GM23338 (cell line): ENCODE measurements around the gene GTSE1. TPM values are rescaled to one million over a fixed set of nuclear protein-coding genes. Genes with fewer than 3 reads are reported as not detected.

Experiments used
- ATAC-seq: fragments of 200-7000 bp; cut with Tn5 transposase; 3 replicates; pipeline ENCODE4 v1.9.1; 2020
- DNase-seq: peaks from one replicate; pipeline ENCODE4 v3.0.0-alpha.2; 2015; ENCODE audit warnings: low spot score
- H2AFZ ChIP-seq: fragments of 200-600 bp; sonication (generic); 2 replicates; pipeline ENCODE4 v1.8.0; 2016; ENCODE audit warnings: antibody characterized with exemption, mild to moderate bottlenecking, moderate library complexity
- H3F3A ChIP-seq: fragments of 200-600 bp; sonication (generic); replicated peaks from 2 replicates; pipeline ENCODE4 v1.8.0; 2017; ENCODE audit warnings: antibody characterized with exemption, mixed run types, low read depth
- H3K27ac ChIP-seq: fragments of 200-600 bp; sonication (generic); 2 replicates; pipeline ENCODE4 v1.6.1; 2016; ENCODE audit warnings: low read depth
- H3K27me3 ChIP-seq: fragments of 200-600 bp; sonication (generic); 2 replicates; pipeline ENCODE4 v1.8.0; 2016; ENCODE audit warnings: mild to moderate bottlenecking, mixed run types, moderate library complexity; ENCODE audit not compliant: insufficient read depth
- H3K36me3 ChIP-seq: fragments of 200-600 bp; sonication (generic); 2 replicates; pipeline ENCODE4 v1.8.0; 2016; ENCODE audit warnings: mild to moderate bottlenecking; ENCODE audit not compliant: insufficient read depth
- H3K4me1 ChIP-seq: fragments of 200-600 bp; sonication (generic); 2 replicates; pipeline ENCODE4 v1.8.0; 2016; ENCODE audit warnings: mild to moderate bottlenecking, moderate library complexity; ENCODE audit not compliant: insufficient read depth
- H3K4me2 ChIP-seq: fragments of 200-600 bp; sonication (generic); 2 replicates; pipeline ENCODE4 v1.7.1; 2017; ENCODE audit warnings: mixed run types
- H3K4me3 ChIP-seq: fragments of 200-600 bp; sonication (generic); 2 replicates; pipeline ENCODE4 v1.6.1; 2016; ENCODE audit warnings: mixed run types
- H3K79me2 ChIP-seq: fragments of 200-600 bp; sonication (generic); replicated peaks from 2 replicates; pipeline ENCODE4 v1.8.0; 2017; ENCODE audit warnings: mild to moderate bottlenecking; ENCODE audit not compliant: insufficient read depth
- H3K9me2 ChIP-seq: fragments of 200-600 bp; sonication (generic); 2 replicates; pipeline ENCODE4 v1.8.0; 2017; ENCODE audit not compliant: insufficient read depth
- H4K20me1 ChIP-seq: fragments of 200-600 bp; sonication (generic); replicated peaks from 2 replicates; pipeline ENCODE4 v1.8.0; 2017; ENCODE audit warnings: mild to moderate bottlenecking; ENCODE audit not compliant: insufficient read depth
- H3K27ac Mint-ChIP-seq: 2 replicates; pipeline ENCODE4 v1.8.0; 2020; ENCODE audit warnings: inconsistent platforms, mild to moderate bottlenecking, moderate library complexity, mixed read lengths
- H3K27me3 Mint-ChIP-seq: 3 replicates; pipeline ENCODE4 v1.8.0; 2022; ENCODE audit warnings: low read depth, mild to moderate bottlenecking, moderate library complexity, mixed read lengths, inconsistent platforms; ENCODE audit not compliant: insufficient read depth, poor library complexity
- H3K36me3 Mint-ChIP-seq: 3 replicates; pipeline ENCODE4 v1.8.0; 2021; ENCODE audit warnings: low read depth, mild to moderate bottlenecking, inconsistent platforms, moderate library complexity, mixed read lengths
- H3K4me1 Mint-ChIP-seq: 3 replicates; pipeline ENCODE4 v1.8.0; 2020; ENCODE audit warnings: mild to moderate bottlenecking, inconsistent platforms, mixed read lengths
- H3K4me3 Mint-ChIP-seq: 3 replicates; pipeline ENCODE4 v1.8.0; 2021; ENCODE audit warnings: moderate library complexity, mild to moderate bottlenecking, inconsistent platforms, mixed read lengths
- H3K9me3 Mint-ChIP-seq: 3 replicates; pipeline ENCODE4 v1.8.0; 2020; ENCODE audit warnings: moderate library complexity, mild to moderate bottlenecking, inconsistent platforms, mixed read lengths
- CREB1 ChIP-seq: fragments of 250-450 bp; sonication (Bioruptor Pico); IDR thresholded peaks from 2 replicates; pipeline ENCODE4 v1.5.0; 2020; ENCODE audit warnings: low read depth, mild to moderate bottlenecking, moderate library complexity
- CTCF ChIP-seq, 2 experiments: fragments of 200-600 bp in 1 of 2; sonication (generic) in 1 of 2; conservative IDR thresholded peaks; 2 replicates each; pipeline versions ENCODE4 v1.5.1 to v1.6.1; 2016 to 2017; ENCODE audit warnings: antibody characterized with exemption in 2 of 2, low read depth in 2 of 2, mild to moderate bottlenecking in 2 of 2, moderate library complexity in 1 of 2
- EZH2 ChIP-seq: fragments of 200-600 bp; sonication (generic); IDR thresholded peaks from one replicate; pipeline ENCODE4 v1.8.0; 2017; ENCODE audit warnings: antibody characterized with exemption, mild to moderate bottlenecking, low read depth; ENCODE audit not compliant: unreplicated experiment
- EZH2phosphoT487 ChIP-seq: fragments of 200-600 bp; sonication (generic); IDR thresholded peaks from one replicate; pipeline ENCODE4 v1.8.1; 2018; ENCODE audit warnings: antibody characterized with exemption; ENCODE audit not compliant: unreplicated experiment
- JUNB ChIP-seq: IDR thresholded peaks from one replicate; pipeline ENCODE4 v1.6.1; 2016; ENCODE audit warnings: antibody characterized with exemption; ENCODE audit not compliant: unreplicated experiment
- NANOG ChIP-seq: IDR thresholded peaks from 2 replicates; pipeline ENCODE4 v1.6.1; 2016; ENCODE audit warnings: antibody characterized with exemption, borderline replicate concordance
- POLR2AphosphoS5 ChIP-seq: IDR thresholded peaks from 2 replicates; pipeline ENCODE4 v1.6.1; 2016; ENCODE audit warnings: antibody characterized with exemption, low read depth
- STAT1 ChIP-seq: IDR thresholded peaks from one replicate; pipeline ENCODE4 v1.6.1; 2016; ENCODE audit warnings: antibody characterized with exemption; ENCODE audit not compliant: unreplicated experiment
- ZNF114 ChIP-seq: fragments of 250-450 bp; sonication (Bioruptor Pico); IDR thresholded peaks from 2 replicates; pipeline ENCODE4 v1.5.0; 2020; ENCODE audit warnings: mild to moderate bottlenecking, moderate library complexity
- ZNF331 ChIP-seq: fragments of 250-450 bp; sonication (Bioruptor Pico); IDR thresholded peaks from 2 replicates; pipeline ENCODE4 v1.5.0; 2020; ENCODE audit warnings: low read depth, mild to moderate bottlenecking, moderate library complexity
- ZNF462 ChIP-seq: fragments of 250-450 bp; sonication (Bioruptor Pico); IDR thresholded peaks from 2 replicates; pipeline ENCODE4 v1.5.0; 2020; ENCODE audit warnings: mild to moderate bottlenecking, moderate library complexity
- polyA plus RNA-seq: library from polyadenylated mRNA; unstranded; fragments of >200 nt; fragmentation: Nextera tagmentation; extraction: Ambion mirVana; gene quantifications from 2 replicates; pipeline ENCODE4 v1.2.1, GENCODE V29; 2016
- total RNA-seq: library from RNA; depleted of rRNA; stranded (reverse); fragments of >200 nt; shearing (Covaris generic); gene quantifications from 2 replicates; pipeline ENCODE4 v1.2.3, GENCODE V29; 2014
- TF ChIP-seq, protein P1 (sequence below): IDR thresholded peaks from one replicate; pipeline ENCODE4 v1.6.1; 2018; ENCODE audit warnings: antibody characterized with exemption; ENCODE audit not compliant: unreplicated experiment
- TF ChIP-seq, protein P2 (sequence below): IDR thresholded peaks from 2 replicates; pipeline ENCODE4 v1.6.1; 2016; ENCODE audit warnings: antibody characterized with exemption

GTSE1 gene
- total and polyA plus RNA-seq, 2 experiments from 2014 or later = 26.3 to 28.6 TPM

GRCh38 chr22:46347646-46348045 is 51.0 kb downstream of the GTSE1 start:
- no peaks in the 10 kb centered on the region for H3K9me2 ChIP-seq
- Mint-ChIP-seq H3K27me3 (peaks cover 2% of the 10 kb centered on the region), H3K9me3 (no peaks in the 10 kb centered on the region; the same call in 2 of the 3 replicates), H3K4me1 (no peaks in the 10 kb centered on the region), H3K27ac (no peak overlapping the region), H3K4me3 (no peak overlapping the region), H3K36me3 (peaks cover 88% of the 10 kb centered on the region)
- H3K4me2 ChIP-seq = no peak overlapping the region
- peaks cover 18% of the 10 kb centered on the region; the same call in 1 of the 2 replicates for H3K79me2 ChIP-seq
- H3F3A ChIP-seq = 0 out of 2 replicates have a peak, but pooled peaks cover 3% of the 10 kb centered on the region
- H4K20me1 ChIP-seq = peaks cover 14% of the 10 kb centered on the region
- no peak overlapping the region for H2AFZ ChIP-seq
- no peak for TF ChIP-seq CTCF (conservative IDR thresholded peaks at IDR 0.05; ENCODE audit: low read depth in 2 of 2)
- no peak for TF ChIP-seq ZNF462 (CRISPR knock-in tag)
- TF ChIP-seq, protein P1, sequence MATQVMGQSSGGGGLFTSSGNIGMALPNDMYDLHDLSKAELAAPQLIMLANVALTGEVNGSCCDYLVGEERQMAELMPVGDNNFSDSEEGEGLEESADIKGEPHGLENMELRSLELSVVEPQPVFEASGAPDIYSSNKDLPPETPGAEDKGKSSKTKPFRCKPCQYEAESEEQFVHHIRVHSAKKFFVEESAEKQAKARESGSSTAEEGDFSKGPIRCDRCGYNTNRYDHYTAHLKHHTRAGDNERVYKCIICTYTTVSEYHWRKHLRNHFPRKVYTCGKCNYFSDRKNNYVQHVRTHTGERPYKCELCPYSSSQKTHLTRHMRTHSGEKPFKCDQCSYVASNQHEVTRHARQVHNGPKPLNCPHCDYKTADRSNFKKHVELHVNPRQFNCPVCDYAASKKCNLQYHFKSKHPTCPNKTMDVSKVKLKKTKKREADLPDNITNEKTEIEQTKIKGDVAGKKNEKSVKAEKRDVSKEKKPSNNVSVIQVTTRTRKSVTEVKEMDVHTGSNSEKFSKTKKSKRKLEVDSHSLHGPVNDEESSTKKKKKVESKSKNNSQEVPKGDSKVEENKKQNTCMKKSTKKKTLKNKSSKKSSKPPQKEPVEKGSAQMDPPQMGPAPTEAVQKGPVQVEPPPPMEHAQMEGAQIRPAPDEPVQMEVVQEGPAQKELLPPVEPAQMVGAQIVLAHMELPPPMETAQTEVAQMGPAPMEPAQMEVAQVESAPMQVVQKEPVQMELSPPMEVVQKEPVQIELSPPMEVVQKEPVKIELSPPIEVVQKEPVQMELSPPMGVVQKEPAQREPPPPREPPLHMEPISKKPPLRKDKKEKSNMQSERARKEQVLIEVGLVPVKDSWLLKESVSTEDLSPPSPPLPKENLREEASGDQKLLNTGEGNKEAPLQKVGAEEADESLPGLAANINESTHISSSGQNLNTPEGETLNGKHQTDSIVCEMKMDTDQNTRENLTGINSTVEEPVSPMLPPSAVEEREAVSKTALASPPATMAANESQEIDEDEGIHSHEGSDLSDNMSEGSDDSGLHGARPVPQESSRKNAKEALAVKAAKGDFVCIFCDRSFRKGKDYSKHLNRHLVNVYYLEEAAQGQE = no peak
- TF ChIP-seq EZH2 = no peak
- TF ChIP-seq STAT1 = no peak
- TF ChIP-seq ZNF331 (CRISPR knock-in tag) = no peak
- no peak for TF ChIP-seq JUNB
- no peak for TF ChIP-seq NANOG
- TF ChIP-seq, protein P2, sequence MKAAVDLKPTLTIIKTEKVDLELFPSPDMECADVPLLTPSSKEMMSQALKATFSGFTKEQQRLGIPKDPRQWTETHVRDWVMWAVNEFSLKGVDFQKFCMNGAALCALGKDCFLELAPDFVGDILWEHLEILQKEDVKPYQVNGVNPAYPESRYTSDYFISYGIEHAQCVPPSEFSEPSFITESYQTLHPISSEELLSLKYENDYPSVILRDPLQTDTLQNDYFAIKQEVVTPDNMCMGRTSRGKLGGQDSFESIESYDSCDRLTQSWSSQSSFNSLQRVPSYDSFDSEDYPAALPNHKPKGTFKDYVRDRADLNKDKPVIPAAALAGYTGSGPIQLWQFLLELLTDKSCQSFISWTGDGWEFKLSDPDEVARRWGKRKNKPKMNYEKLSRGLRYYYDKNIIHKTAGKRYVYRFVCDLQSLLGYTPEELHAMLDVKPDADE = no peak
- no peak for TF ChIP-seq CREB1
- TF ChIP-seq EZH2phosphoT487 = no peak
- no peak for TF ChIP-seq ZNF114 (CRISPR knock-in tag)
- no peak for TF ChIP-seq POLR2AphosphoS5
- no peak for DNase-seq
- peaks cover 34% of the 10 kb centered on the region for H3K36me3 ChIP-seq
- no peak overlapping the region for H3K27ac ChIP-seq
- no peak overlapping the region for H3K4me3 ChIP-seq
- H3K4me1 ChIP-seq = no peaks in the 10 kb centered on the region
- ATAC-seq = no peak
- no peaks in the 10 kb centered on the region for H3K27me3 ChIP-seq
